HG03280 (cell line): ENCODE results near the gene BBS4.
"Not testable (repeated sequence)": the region's sequence is repeated elsewhere in the genome, so short reads cannot be mapped to it uniquely, and the experiment has no call there.

Experiments
- ATAC-seq: cut with Tn5 transposase; IDR thresholded peaks from one replicate; pipeline ENCODE4 v1.9.1; 2021; ENCODE audit warnings: mild to moderate bottlenecking, moderate library complexity; ENCODE audit not compliant: unreplicated experiment

Gene BBS4

GRCh38 chr15:72685925-72686794 lies at the start of gene BBS4, which contains the start of gene HIGD2B:
TSS of gene BBS4 (plus strand) at chr15:72686207. CDS start at chr15:72686228, 21 bp downstream.
TSS of gene HIGD2B (minus strand) at chr15:72686182. CDS start at chr15:72676374, 9,808 bp downstream.
- ATAC-seq: peak; percentile 98

GRCh38 chr15:72636519-72637282 lies 49.3 kb upstream of the BBS4 start:
- ATAC-seq: not testable (repeated sequence)

- not testable (repeated sequence) for ATAC-seq
Measured at GRCh38 chr15:72639759-72640483, 46.1 kb upstream of the BBS4 start.

- not testable (repeated sequence) for ATAC-seq
Measured at GRCh38 chr15:72642271-72642670, 43.7 kb upstream of the BBS4 start.

- not testable (repeated sequence) for ATAC-seq
Measured at GRCh38 chr15:72648631-72649253, 37.3 kb upstream of the BBS4 start.

GRCh38 chr15:72654397-72654796 lies 31.6 kb upstream of the BBS4 start, which contains the start of gene GOLGA6B:
TSS of gene GOLGA6B (plus strand) at chr15:72654697. CDS start at chr15:72654738, 41 bp downstream.
- not testable (repeated sequence) for ATAC-seq

GRCh38 chr15:72656014-72656413 lies 30.0 kb upstream of the BBS4 start:
- ATAC-seq: not testable (repeated sequence)

GRCh38 chr15:72661081-72661480 lies 24.9 kb upstream of the BBS4 start:
- ATAC-seq: not testable (repeated sequence)

- not testable (repeated sequence) for ATAC-seq
Measured at GRCh38 chr15:72663931-72664330, 22.1 kb upstream of the BBS4 start.

GRCh38 chr15:72665706-72666105 lies 20.3 kb upstream of the BBS4 start:
- not testable (repeated sequence) for ATAC-seq

GRCh38 chr15:72669803-72670202 lies 16.2 kb upstream of the BBS4 start:
- not testable (repeated sequence) for ATAC-seq

GRCh38 chr15:72670656-72671352 lies 15.2 kb upstream of the BBS4 start:
- peak; percentile 90 for ATAC-seq

GRCh38 chr15:72671525-72671924 lies 14.5 kb upstream of the BBS4 start:
- no peak for ATAC-seq

- ATAC-seq: no peak
Measured at GRCh38 chr15:72676838-72677237, 9.2 kb upstream of the BBS4 start.

GRCh38 chr15:72680931-72681330 lies 5.1 kb upstream of the BBS4 start:
- no peak for ATAC-seq

GRCh38 chr15:72682772-72683171 lies 3.2 kb upstream of the BBS4 start:
- ATAC-seq: no peak

GRCh38 chr15:72685301-72685924 lies 594 bp upstream of the BBS4 start:
- peak; percentile 3 for ATAC-seq

GRCh38 chr15:72688697-72689096 lies 2.7 kb downstream of the BBS4 start:
- no peak for ATAC-seq

GRCh38 chr15:72690938-72691337 lies 4.9 kb downstream of the BBS4 start:
- no peak for ATAC-seq
